SK-N-SH treated with all-trans-retinoic acid at 6 μM for 48 hours (cell line): Measurements from ENCODE around the gene PAPSS2.

Experiments
- ATAC-seq: fragments of 200-7000 bp; cut with Tn5 transposase; 3 replicates; pipeline ENCODE4 v1.9.1; 2020; ENCODE audit warnings: mild to moderate bottlenecking, moderate library complexity
- ARNTL ChIP-seq: fragments of 450-650 bp; formaldehyde crosslinking; IDR thresholded peaks from 2 replicates; pipeline ENCODE4 v1.5.0; 2020; ENCODE audit warnings: low read depth, mild to moderate bottlenecking, moderate library complexity, borderline replicate concordance
- BACH2 ChIP-seq: fragments of 250-450 bp; sonication (Bioruptor Pico); IDR thresholded peaks from 2 replicates; pipeline ENCODE4 v1.9.0; 2021; ENCODE audit warnings: mild to moderate bottlenecking, borderline replicate concordance
- CSDC2 ChIP-seq: fragments of 250-450 bp; sonication (Bioruptor Pico); IDR thresholded peaks from 2 replicates; pipeline ENCODE4 v1.5.0; 2020; ENCODE audit warnings: mild to moderate bottlenecking, moderate library complexity
- CSRNP3 ChIP-seq: fragments of 250-450 bp; sonication (Bioruptor Pico); IDR thresholded peaks from 2 replicates; pipeline ENCODE4 v1.5.1; 2021; ENCODE audit warnings: mild to moderate bottlenecking, moderate library complexity
- ESRRG ChIP-seq: fragments of 250-450 bp; sonication (Bioruptor Pico); IDR thresholded peaks from 2 replicates; pipeline ENCODE4 v1.6.1; 2021; ENCODE audit warnings: mild to moderate bottlenecking
- GLIS3 ChIP-seq: fragments of 250-450 bp; sonication (Bioruptor Pico); IDR thresholded peaks from 2 replicates; pipeline ENCODE4 v1.5.0; 2020; ENCODE audit warnings: mild to moderate bottlenecking, moderate library complexity
- ISL1 ChIP-seq: fragments of 250-450 bp; sonication (Bioruptor Pico); IDR thresholded peaks from 2 replicates; pipeline ENCODE4 v2.1.2; 2022; ENCODE audit warnings: mild to moderate bottlenecking, moderate library complexity
- OSR1 ChIP-seq: fragments of 250-450 bp; sonication (Bioruptor Pico); IDR thresholded peaks from 2 replicates; pipeline ENCODE4 v1.8.0; 2022; ENCODE audit warnings: moderate library complexity, mild to moderate bottlenecking, inconsistent platforms
- PPARA ChIP-seq: fragments of 250-450 bp; sonication (Bioruptor Pico); IDR thresholded peaks from 2 replicates; pipeline ENCODE4 v1.5.0; 2020; ENCODE audit warnings: mild to moderate bottlenecking, borderline replicate concordance
- RARB ChIP-seq: fragments of 250-450 bp; sonication (Bioruptor Pico); IDR thresholded peaks from 2 replicates; pipeline ENCODE4 v1.8.0; 2021; ENCODE audit warnings: mild to moderate bottlenecking, moderate library complexity
- SNAI2 ChIP-seq: fragments of 250-450 bp; sonication (Bioruptor Pico); IDR thresholded peaks from 2 replicates; pipeline ENCODE4 v1.5.0; 2020; ENCODE audit warnings: mild to moderate bottlenecking, moderate library complexity
- TCF4 ChIP-seq: fragments of 250-450 bp; sonication (Bioruptor Pico); IDR thresholded peaks from 2 replicates; pipeline ENCODE4 v1.8.0; 2021; ENCODE audit warnings: mild to moderate bottlenecking, moderate library complexity, borderline replicate concordance
- TOX ChIP-seq: fragments of 250-450 bp; sonication (Bioruptor Pico); IDR thresholded peaks from 2 replicates; pipeline ENCODE4 v1.8.0; 2021; ENCODE audit warnings: mild to moderate bottlenecking, moderate library complexity, borderline replicate concordance
- TSHZ2 ChIP-seq: fragments of 250-450 bp; sonication (Bioruptor Pico); IDR thresholded peaks from 2 replicates; pipeline ENCODE4 v1.5.0; 2020; ENCODE audit warnings: mild to moderate bottlenecking, moderate library complexity
- ZC3H10 ChIP-seq: fragments of 250-450 bp; sonication (Bioruptor Pico); IDR thresholded peaks from 2 replicates; pipeline ENCODE4 v1.5.1; 2021; ENCODE audit warnings: mild to moderate bottlenecking, moderate library complexity
- ZNF565 ChIP-seq: fragments of 450-650 bp; formaldehyde crosslinking; conservative IDR thresholded peaks from 2 replicates; pipeline ENCODE4 v1.5.0; 2020; ENCODE audit warnings: low read depth, mild to moderate bottlenecking, moderate library complexity
- ZNF70 ChIP-seq: fragments of 450-650 bp; formaldehyde crosslinking; IDR thresholded peaks from 2 replicates; pipeline ENCODE4 v1.5.0; 2020; ENCODE audit warnings: mild to moderate bottlenecking, moderate library complexity
- ZNF8 ChIP-seq: fragments of 450-650 bp; formaldehyde crosslinking; IDR thresholded peaks from 2 replicates; pipeline ENCODE4 v1.5.0; 2020; ENCODE audit warnings: mild to moderate bottlenecking, moderate library complexity
- TF ChIP-seq, protein P1 (sequence below): fragments of 250-450 bp; sonication (Bioruptor Pico); IDR thresholded peaks from 2 replicates; pipeline ENCODE4 v1.8.0; 2021; ENCODE audit warnings: low read depth, mild to moderate bottlenecking, moderate library complexity, borderline replicate concordance
- TF ChIP-seq, protein P2 (sequence below): fragments of 250-450 bp; sonication (Bioruptor Pico); IDR thresholded peaks from 2 replicates; pipeline ENCODE4 v1.5.1; 2020; ENCODE audit warnings: low read depth, mild to moderate bottlenecking, moderate library complexity
- TF ChIP-seq, protein P3 (sequence below): fragments of 250-450 bp; sonication (Bioruptor Pico); IDR thresholded peaks from 2 replicates; pipeline ENCODE4 v1.8.0; 2020; ENCODE audit warnings: mild to moderate bottlenecking, moderate library complexity, borderline replicate concordance

Gene PAPSS2

GRCh38 chr10:87622314-87623004 is 37.2 kb upstream of the PAPSS2 start (continued):
- TF ChIP-seq, protein P1, sequence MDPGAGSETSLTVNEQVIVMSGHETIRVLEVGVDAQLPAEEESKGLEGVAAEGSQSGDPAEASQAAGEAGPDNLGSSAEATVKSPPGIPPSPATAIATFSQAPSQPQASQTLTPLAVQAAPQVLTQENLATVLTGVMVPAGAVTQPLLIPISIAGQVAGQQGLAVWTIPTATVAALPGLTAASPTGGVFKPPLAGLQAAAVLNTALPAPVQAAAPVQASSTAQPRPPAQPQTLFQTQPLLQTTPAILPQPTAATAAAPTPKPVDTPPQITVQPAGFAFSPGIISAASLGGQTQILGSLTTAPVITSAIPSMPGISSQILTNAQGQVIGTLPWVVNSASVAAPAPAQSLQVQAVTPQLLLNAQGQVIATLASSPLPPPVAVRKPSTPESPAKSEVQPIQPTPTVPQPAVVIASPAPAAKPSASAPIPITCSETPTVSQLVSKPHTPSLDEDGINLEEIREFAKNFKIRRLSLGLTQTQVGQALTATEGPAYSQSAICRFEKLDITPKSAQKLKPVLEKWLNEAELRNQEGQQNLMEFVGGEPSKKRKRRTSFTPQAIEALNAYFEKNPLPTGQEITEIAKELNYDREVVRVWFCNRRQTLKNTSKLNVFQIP (CRISPR knock-in tag), result no peak
- TF ChIP-seq GLIS3 (no peak), ZC3H10 (CRISPR knock-in tag) (no peak), RARB (CRISPR knock-in tag) (no peak), CSRNP3 (no peak), BACH2 (no peak), ZNF70 (CRISPR knock-in tag) (no peak)
- TF ChIP-seq, protein P2, sequence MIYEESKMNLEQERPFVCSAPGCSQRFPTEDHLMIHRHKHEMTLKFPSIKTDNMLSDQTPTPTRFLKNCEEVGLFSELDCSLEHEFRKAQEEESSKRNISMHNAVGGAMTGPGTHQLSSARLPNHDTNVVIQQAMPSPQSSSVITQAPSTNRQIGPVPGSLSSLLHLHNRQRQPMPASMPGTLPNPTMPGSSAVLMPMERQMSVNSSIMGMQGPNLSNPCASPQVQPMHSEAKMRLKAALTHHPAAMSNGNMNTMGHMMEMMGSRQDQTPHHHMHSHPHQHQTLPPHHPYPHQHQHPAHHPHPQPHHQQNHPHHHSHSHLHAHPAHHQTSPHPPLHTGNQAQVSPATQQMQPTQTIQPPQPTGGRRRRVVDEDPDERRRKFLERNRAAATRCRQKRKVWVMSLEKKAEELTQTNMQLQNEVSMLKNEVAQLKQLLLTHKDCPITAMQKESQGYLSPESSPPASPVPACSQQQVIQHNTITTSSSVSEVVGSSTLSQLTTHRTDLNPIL (CRISPR knock-in tag), result no peak

DNA sequence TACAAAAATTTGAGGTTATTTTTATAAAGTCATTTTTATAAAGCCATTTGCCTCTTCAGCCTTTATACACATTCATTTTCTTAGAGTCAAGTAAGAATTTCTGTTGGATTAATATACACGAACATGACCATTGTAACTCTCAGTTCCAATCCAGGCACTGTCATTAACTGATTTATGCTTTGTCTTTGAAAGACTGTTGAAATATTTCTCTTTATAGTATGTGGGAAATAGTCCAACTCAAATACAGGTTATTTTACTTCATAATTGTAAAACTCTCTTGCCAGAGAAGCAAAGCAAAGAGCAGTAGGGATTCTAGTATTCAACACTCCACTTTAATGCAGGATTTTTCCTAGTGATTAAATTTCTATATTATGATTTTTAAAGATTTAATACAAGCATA is 36.5 kb upstream of the PAPSS2 start:
- TF ChIP-seq PPARA (CRISPR knock-in tag) (no peak), CSDC2 (CRISPR knock-in tag) (no peak), BACH2 (no peak)
- no peak for ATAC-seq

DNA sequence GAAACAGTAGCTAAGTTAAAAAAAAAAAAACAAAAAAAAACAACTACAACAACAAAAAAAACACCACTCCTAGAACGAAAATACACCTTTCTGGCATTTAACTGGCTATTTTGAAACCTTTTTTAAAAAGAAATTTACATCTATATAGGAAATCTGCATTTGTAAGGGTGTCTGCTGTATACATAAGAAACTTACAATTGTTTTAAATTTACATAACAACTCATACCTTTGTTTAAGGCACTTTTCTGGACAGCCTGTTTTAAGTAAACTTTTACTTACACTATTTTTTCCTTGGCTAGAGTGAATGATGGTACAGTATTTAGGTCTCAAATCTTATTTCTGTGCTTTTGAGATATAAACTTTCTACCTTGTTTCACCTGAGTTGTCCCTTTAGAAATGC is 34.0 kb upstream of the PAPSS2 start:
- TF ChIP-seq BACH2, result no peak
- no peak for TF ChIP-seq GLIS3
- TF ChIP-seq ZNF8, result no peak
- TF ChIP-seq OSR1 (CRISPR knock-in tag), result no peak
- TF ChIP-seq TOX (CRISPR knock-in tag), result no peak
- TF ChIP-seq, protein P3, sequence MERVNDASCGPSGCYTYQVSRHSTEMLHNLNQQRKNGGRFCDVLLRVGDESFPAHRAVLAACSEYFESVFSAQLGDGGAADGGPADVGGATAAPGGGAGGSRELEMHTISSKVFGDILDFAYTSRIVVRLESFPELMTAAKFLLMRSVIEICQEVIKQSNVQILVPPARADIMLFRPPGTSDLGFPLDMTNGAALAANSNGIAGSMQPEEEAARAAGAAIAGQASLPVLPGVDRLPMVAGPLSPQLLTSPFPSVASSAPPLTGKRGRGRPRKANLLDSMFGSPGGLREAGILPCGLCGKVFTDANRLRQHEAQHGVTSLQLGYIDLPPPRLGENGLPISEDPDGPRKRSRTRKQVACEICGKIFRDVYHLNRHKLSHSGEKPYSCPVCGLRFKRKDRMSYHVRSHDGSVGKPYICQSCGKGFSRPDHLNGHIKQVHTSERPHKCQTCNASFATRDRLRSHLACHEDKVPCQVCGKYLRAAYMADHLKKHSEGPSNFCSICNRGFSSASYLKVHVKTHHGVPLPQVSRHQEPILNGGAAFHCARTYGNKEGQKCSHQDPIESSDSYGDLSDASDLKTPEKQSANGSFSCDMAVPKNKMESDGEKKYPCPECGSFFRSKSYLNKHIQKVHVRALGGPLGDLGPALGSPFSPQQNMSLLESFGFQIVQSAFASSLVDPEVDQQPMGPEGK (CRISPR knock-in tag), result no peak
- no peak for TF ChIP-seq ESRRG
- TF ChIP-seq ARNTL (CRISPR knock-in tag), result no peak
- TF ChIP-seq ISL1 (CRISPR knock-in tag), result no peak
- TF ChIP-seq, protein P1 (CRISPR knock-in tag), result no peak
- TF ChIP-seq ZNF565 (CRISPR knock-in tag), result no peak
- no peak for TF ChIP-seq CSRNP3
- no peak for TF ChIP-seq TSHZ2 (CRISPR knock-in tag)
- TF ChIP-seq RARB (CRISPR knock-in tag), result no peak
- no peak for TF ChIP-seq TCF4 (CRISPR knock-in tag)
- no peak for TF ChIP-seq SNAI2
- no peak for TF ChIP-seq CSDC2 (CRISPR knock-in tag)
- ATAC-seq, result no peak
